Measurements from ENCODE around the gene IL1F10. TPM values are rescaled to one million over a fixed set of nuclear protein-coding genes. Genes with fewer than 3 reads are reported as not detected.

Gene IL1F10
- total RNA-seq, 2 donors from 2014 or later, result not detected

DNA sequence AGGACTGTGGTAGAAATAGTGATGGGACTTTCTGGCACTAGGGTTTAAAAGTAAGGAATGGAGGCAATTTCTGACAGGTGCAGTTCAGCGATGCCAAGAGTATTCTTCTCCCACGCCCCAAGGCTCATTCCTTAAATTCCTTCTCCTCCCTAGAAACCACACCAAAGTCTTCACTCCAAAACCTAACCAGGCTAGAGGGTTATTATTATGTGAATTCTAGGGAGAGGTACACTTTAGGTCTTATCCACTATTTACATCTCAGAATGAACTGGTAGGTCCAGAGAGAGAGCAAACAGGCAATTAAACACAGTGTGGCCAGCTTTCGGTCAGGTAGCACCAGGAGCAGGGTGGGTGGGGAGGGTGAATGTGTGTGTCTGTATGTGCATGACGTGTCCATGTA, 11.4 kb downstream of the IL1F10 start:
- Histone ChIP-seq H3K27ac (no peak overlapping the region), H3K36me3 (no peaks in the 10 kb centered on the region), H3K27me3 (replicated peaks; ENCODE audit: insufficient read depth) (no peaks in the 10 kb centered on the region), H3K9me3 (no peaks in the 10 kb centered on the region), H3K4me3 (no peak overlapping the region), H3K4me1 (ENCODE audit: control insufficient read depth in 1 of 2, low read depth in 2 of 2) (no peaks in the 10 kb centered on the region)
- DNase-seq (ENCODE audit: low spot score) (no peak), ATAC-seq (ENCODE audit: insufficient number of reproducible peaks, low FRiP score, low read depth) (no peak)
- TF ChIP-seq, protein P1, sequence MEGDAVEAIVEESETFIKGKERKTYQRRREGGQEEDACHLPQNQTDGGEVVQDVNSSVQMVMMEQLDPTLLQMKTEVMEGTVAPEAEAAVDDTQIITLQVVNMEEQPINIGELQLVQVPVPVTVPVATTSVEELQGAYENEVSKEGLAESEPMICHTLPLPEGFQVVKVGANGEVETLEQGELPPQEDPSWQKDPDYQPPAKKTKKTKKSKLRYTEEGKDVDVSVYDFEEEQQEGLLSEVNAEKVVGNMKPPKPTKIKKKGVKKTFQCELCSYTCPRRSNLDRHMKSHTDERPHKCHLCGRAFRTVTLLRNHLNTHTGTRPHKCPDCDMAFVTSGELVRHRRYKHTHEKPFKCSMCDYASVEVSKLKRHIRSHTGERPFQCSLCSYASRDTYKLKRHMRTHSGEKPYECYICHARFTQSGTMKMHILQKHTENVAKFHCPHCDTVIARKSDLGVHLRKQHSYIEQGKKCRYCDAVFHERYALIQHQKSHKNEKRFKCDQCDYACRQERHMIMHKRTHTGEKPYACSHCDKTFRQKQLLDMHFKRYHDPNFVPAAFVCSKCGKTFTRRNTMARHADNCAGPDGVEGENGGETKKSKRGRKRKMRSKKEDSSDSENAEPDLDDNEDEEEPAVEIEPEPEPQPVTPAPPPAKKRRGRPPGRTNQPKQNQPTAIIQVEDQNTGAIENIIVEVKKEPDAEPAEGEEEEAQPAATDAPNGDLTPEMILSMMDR (IDR thresholded peaks at IDR 0.05), result no peak

DNA sequence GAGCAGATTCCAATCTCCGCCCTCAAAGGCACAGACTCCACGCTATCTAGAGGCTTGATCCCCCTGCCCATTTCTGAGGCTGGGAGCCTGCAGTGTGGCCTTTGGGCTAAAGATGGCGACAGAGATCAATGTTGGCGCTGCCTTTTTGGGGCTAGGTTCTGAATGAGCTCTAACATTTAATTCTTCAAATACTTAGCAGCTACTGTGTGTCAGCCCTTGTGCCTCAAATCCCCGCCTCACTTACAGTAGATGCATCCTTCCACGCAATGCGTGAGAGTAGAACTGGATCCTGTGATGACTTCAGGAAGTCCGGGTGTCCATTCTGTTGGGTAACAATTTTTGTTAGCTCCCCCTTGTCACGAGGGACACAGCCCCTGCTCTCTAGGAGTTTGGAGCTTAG, 12.4 kb downstream of the IL1F10 start:
- H3K27ac ChIP-seq, result no peak overlapping the region
- H3K27me3 ChIP-seq (replicated peaks; ENCODE audit: insufficient read depth), result no peaks in the 10 kb centered on the region
- TF ChIP-seq, protein P1 (IDR thresholded peaks at IDR 0.05), result no peak
- H3K36me3 ChIP-seq, result no peaks in the 10 kb centered on the region
- H3K4me3 ChIP-seq, result no peak overlapping the region
- ATAC-seq (ENCODE audit: insufficient number of reproducible peaks, low FRiP score, low read depth) (no peak), DNase-seq (ENCODE audit: low spot score) (no peak)
- no peaks in the 10 kb centered on the region for H3K9me3 ChIP-seq
- H3K4me1 ChIP-seq (ENCODE audit: control insufficient read depth in 1 of 2, low read depth in 2 of 2), result no peaks in the 10 kb centered on the region

DNA sequence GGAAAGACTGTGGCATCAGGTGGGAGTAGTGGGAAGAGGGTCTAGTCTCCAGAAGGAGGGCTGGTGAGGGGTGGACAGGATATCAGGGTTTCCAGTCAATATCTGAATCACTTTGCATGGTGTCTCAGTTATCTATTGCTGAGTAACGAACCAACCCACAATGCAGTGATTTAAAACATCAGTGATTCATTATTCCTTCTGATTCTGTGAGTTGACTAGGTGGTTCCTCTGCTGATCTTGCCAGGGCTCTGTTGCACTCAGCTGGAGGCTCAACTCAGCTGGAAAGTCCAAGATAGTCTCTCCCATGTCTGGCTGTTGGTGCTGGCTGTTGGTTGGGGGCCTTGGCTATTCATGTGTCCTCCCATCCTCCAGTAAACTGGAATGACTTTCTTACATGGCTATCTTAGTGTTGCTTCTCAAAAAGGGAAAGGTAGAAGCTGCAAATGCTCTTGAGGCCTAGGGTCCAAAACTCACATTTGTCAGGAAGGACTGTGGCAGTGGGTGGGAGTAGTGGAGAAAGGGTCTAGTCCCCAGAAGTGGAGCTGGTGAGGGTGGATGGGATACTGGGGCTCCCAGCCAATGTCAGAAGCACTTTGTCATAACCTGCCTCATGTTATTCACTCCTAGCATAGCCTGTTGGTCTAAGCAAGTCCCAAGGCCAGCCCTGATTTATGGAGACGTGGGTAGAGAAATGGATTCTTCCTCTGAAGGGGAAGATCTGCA, 13.9 kb downstream of the IL1F10 start:
- no peaks in the 10 kb centered on the region for H3K27me3 ChIP-seq (replicated peaks; ENCODE audit: insufficient read depth)
- no peak overlapping the region for H3K27ac ChIP-seq
- no peaks in the 10 kb centered on the region for H3K4me1 ChIP-seq (ENCODE audit: control insufficient read depth in 1 of 2, low read depth in 2 of 2)
- H3K4me3 ChIP-seq, result no peak overlapping the region
- DNase-seq (ENCODE audit: low spot score), result no peak
- ATAC-seq (ENCODE audit: insufficient number of reproducible peaks, low FRiP score, low read depth), result no peak
- TF ChIP-seq, protein P1 (IDR thresholded peaks at IDR 0.05), result no peak
- no peaks in the 10 kb centered on the region for H3K36me3 ChIP-seq
- H3K9me3 ChIP-seq, result no peaks in the 10 kb centered on the region

DNA sequence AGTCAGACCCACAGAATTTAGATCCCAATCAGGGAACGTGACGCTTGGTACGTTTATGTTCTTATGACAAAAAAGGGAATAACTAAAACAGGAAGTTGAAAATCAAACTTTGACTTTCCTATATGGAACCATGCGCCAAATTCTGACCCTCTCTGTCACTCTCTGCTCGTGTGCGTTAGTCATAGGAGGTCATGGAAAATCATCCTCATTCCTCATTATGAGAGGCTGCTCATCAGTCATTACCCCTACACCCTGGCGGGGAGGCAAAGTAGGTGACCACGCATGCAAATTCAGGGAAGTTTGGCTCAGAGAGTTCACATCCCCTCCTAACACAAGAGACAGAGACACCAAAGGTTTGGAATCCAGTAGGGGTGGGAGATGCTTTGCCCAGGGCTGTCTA, 15.5 kb downstream of the IL1F10 start:
- no peaks in the 10 kb centered on the region for H3K36me3 ChIP-seq
- H3K9me3 ChIP-seq, result no peaks in the 10 kb centered on the region
- ATAC-seq (ENCODE audit: insufficient number of reproducible peaks, low FRiP score, low read depth), result no peak
- TF ChIP-seq, protein P1 (IDR thresholded peaks at IDR 0.05), result no peak
- H3K4me1 ChIP-seq (ENCODE audit: control insufficient read depth in 1 of 2, low read depth in 2 of 2), result no peaks in the 10 kb centered on the region
- no peaks in the 10 kb centered on the region for H3K27me3 ChIP-seq (replicated peaks; ENCODE audit: insufficient read depth)
- H3K4me3 ChIP-seq, result no peak overlapping the region
- H3K27ac ChIP-seq, result no peak overlapping the region
- DNase-seq (ENCODE audit: low spot score), result no peak

DNA sequence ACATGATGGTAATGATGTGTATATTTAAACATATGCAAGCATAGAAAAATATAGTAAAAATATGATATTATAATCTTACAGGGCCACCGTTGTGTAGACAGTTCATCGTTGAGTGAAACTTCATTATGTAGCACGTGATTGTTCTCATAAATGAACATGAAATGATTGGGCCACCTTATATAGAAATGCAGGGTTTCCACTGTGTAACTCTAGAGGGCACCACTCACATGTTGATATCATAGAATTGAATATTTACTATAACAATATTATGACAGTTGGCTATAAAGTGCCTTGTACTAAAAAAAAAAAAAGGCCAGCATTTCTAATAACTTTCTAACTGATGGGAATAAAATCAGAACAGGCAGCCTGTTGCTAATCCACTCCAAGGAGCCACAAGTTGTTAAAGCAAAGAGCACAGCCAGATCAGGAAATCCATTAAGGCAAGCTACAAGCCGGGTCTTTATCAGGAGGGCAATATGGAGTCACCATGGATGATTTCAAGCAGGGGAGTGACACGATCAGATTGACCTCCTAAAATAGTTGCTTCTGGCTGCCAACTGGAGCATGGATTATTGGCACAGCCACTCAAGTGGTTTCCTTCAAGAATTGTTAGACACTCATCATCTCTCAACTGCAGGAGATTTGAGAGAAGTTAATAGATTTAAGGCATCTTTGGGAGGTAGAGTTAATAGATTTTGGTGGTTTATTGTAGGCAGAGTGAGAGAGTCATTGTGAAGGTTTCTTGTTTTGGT, 16.7 kb downstream of the IL1F10 start:
- no peaks in the 10 kb centered on the region for H3K9me3 ChIP-seq
- no peaks in the 10 kb centered on the region for H3K27me3 ChIP-seq (replicated peaks; ENCODE audit: insufficient read depth)
- H3K27ac ChIP-seq, result no peak overlapping the region
- TF ChIP-seq, protein P1 (IDR thresholded peaks at IDR 0.05), result no peak
- no peak overlapping the region for H3K4me3 ChIP-seq
- no peaks in the 10 kb centered on the region for H3K4me1 ChIP-seq (ENCODE audit: control insufficient read depth in 1 of 2, low read depth in 2 of 2)
- DNase-seq (ENCODE audit: low spot score) (no peak), ATAC-seq (ENCODE audit: insufficient number of reproducible peaks, low FRiP score, low read depth) (no peak)
- no peaks in the 10 kb centered on the region for H3K36me3 ChIP-seq
